CD4-positive, alpha-beta T cell treated with Interleukin-6 at 100 ng/mL for 8 hours (primary cell): ENCODE data around the gene SLFN11.
"Not testable (repeated sequence)": the region's sequence is repeated elsewhere in the genome, so short reads cannot be mapped to it uniquely, and the experiment has no call there.

ENCODE experiments used
- DNase-seq: peaks from one replicate; pipeline ENCODE4 v3.0.0-alpha.2; 2020; ENCODE audit warnings: mixed read lengths, low spot score

SLFN11 gene

GRCh38 chr17:35361027-35361426 is 12.4 kb downstream of the SLFN11 start:
- DNase-seq: no peak

- DNase-seq: no peak
Measured at GRCh38 chr17:35359398-35359797, 14.0 kb downstream of the SLFN11 start.

GRCh38 chr17:35352284-35352683 is 21.1 kb downstream of the SLFN11 start:
- no peak for DNase-seq

- DNase-seq: no peak
Measured at GRCh38 chr17:35350493-35350892, 22.9 kb downstream of the SLFN11 start.

GRCh38 chr17:35345926-35346771 is 27.3 kb downstream of the SLFN11 start:
- peak; percentile 31 for DNase-seq

- DNase-seq: peak; percentile 17
Measured at GRCh38 chr17:35345445-35345925, 27.9 kb downstream of the SLFN11 start.

- DNase-seq: no peak
Measured at GRCh38 chr17:35344262-35344661, 29.2 kb downstream of the SLFN11 start.

- DNase-seq: no peak
Measured at GRCh38 chr17:35342276-35342675, 31.1 kb downstream of the SLFN11 start.

- peak; percentile 22 for DNase-seq
Measured at GRCh38 chr17:35341411-35341992, 31.9 kb downstream of the SLFN11 start.

- DNase-seq: no peak
Measured at GRCh38 chr17:35338230-35338629, 35.2 kb downstream of the SLFN11 start.

GRCh38 chr17:35337364-35337763 is 36.1 kb downstream of the SLFN11 start:
- DNase-seq: no peak

GRCh38 chr17:35333578-35333977 is 39.8 kb downstream of the SLFN11 start:
- not testable (repeated sequence) for DNase-seq

GRCh38 chr17:35322749-35323148 is 50.7 kb downstream of the SLFN11 start:
- DNase-seq: no peak

GRCh38 chr17:35315971-35316370 is 57.5 kb downstream of the SLFN11 start:
- DNase-seq: no peak

- DNase-seq: no peak
Measured at GRCh38 chr17:35315283-35315682, 58.1 kb downstream of the SLFN11 start.

GRCh38 chr17:35314415-35315216 is 58.8 kb downstream of the SLFN11 start:
- DNase-seq: no peak

- DNase-seq: no peak
Measured at GRCh38 chr17:35313875-35314409, 59.5 kb downstream of the SLFN11 start.

GRCh38 chr17:35312790-35313711 is 60.4 kb downstream of the SLFN11 start:
- peak; percentile 88 for DNase-seq

- no peak for DNase-seq
Measured at GRCh38 chr17:35312346-35312745, 61.1 kb downstream of the SLFN11 start.

- not testable (repeated sequence) for DNase-seq
Measured at GRCh38 chr17:35309345-35309744, 64.1 kb downstream of the SLFN11 start.
